Measurements from ENCODE around the gene HLTF. TPM values are rescaled to one million over a fixed set of nuclear protein-coding genes. Genes with fewer than 3 reads are reported as not detected.

HLTF gene
- total RNA-seq, 1 donor from 2014 or later: 48.4 TPM

DNA sequence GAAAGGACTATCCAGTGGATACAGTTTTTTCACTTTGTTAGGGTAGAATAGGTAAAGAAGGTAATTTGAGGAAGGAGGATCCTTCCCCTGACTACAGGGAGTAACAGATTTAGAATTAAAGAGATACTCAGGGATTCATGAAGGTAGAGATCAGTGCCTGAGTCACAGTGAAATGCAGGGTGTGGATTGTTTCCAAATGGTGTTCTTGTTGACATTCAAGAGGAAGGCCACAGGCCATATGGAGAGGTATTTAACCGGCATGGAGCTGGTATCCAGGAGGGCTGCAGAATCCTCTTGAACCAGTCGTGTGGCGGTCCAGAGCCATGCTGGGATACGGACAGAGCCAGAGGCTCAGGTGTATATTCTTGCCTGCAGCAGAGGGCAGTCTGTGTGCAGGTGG, 66.8 kb downstream of the HLTF start:
- no peak overlapping the region for H3K27ac Mint-ChIP-seq
- TF ChIP-seq, protein P1, sequence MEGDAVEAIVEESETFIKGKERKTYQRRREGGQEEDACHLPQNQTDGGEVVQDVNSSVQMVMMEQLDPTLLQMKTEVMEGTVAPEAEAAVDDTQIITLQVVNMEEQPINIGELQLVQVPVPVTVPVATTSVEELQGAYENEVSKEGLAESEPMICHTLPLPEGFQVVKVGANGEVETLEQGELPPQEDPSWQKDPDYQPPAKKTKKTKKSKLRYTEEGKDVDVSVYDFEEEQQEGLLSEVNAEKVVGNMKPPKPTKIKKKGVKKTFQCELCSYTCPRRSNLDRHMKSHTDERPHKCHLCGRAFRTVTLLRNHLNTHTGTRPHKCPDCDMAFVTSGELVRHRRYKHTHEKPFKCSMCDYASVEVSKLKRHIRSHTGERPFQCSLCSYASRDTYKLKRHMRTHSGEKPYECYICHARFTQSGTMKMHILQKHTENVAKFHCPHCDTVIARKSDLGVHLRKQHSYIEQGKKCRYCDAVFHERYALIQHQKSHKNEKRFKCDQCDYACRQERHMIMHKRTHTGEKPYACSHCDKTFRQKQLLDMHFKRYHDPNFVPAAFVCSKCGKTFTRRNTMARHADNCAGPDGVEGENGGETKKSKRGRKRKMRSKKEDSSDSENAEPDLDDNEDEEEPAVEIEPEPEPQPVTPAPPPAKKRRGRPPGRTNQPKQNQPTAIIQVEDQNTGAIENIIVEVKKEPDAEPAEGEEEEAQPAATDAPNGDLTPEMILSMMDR (IDR thresholded peaks at IDR 0.05; ENCODE audit: unreplicated experiment): no peak
- no peaks in the 10 kb centered on the region for H3K4me1 Mint-ChIP-seq

DNA sequence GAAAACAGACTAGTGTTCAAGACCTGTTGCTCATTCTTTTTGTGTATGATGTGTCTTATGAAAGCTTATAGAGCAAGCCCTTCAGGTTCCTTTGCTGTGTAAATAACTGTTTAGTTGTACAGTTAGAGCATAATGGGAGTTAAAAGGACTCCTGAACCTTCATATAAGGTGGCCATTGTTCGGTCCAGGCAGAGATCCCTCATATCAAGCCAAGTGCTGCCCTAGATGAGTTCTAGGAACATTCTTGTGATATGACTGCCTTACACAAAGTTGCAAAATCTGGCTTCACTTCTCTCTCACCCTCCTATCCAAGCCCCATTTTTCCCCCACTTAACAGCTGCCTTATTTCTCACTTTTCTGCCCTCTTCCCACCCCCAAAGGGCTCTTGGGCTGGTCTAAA, 68.1 kb downstream of the HLTF start:
- Mint-ChIP-seq H3K27me3 (ENCODE audit: low read depth) (no peaks in the 10 kb centered on the region), H3K4me3 (no peak overlapping the region), H3K9me3 (no peaks in the 10 kb centered on the region), H3K36me3 (peaks cover 16% of the 10 kb centered on the region), H3K27ac (no peak overlapping the region), H3K4me1 (no peaks in the 10 kb centered on the region)
- DNase-seq (ENCODE audit: low spot score in 2 of 2, unreplicated experiment in 2 of 2): no peak
- TF ChIP-seq, protein P1 (IDR thresholded peaks at IDR 0.05; ENCODE audit: unreplicated experiment): no peak

More for the DNA sequence above, 66.8 kb downstream of the HLTF start:
- Mint-ChIP-seq H3K36me3 (peaks cover 26% of the 10 kb centered on the region), H3K9me3 (peaks cover 6% of the 10 kb centered on the region), H3K4me3 (no peak overlapping the region), H3K27me3 (ENCODE audit: low read depth) (no peaks in the 10 kb centered on the region)
- no peak for DNase-seq (ENCODE audit: low spot score in 2 of 2, unreplicated experiment in 2 of 2)

DNA sequence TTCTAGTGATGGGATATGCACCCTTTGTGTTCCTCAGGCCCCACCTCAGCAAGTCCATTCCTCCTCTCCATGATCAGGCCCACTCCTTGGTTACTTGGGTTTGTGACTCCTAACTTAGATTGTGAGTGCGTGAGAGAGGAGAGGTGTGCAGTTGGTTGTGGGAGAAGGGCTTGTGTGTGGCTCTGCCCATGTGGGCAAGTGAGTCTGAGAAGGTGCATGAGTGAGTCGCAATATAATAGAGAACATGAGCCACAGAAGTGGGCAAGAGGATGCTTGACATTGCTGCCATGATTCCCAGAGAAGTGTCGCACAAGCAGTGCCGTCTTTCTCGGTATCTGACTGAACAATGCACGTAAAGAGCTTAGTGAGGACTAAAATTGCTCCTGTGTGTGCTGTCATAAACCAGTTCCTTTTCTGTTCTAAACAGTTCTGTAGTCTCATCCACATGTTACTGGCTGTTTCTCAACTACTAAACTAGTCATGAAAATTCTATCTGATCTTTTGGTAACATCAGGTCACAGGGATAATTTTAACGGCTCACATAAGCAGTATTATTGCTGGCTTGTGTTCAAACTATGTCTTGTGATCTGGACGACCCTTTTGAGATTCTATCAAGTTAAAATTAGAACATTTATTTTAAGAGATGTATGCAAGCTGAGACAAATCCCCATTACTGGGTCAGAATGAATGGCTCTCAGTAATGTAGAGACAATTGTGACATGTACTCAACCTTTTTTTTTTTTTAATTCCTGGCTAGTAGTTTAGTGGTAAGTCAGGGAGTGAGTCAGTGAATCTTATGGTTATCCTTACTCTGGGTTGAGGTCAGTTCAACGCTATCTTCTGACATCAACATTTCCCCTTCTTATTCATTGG, 69.4 kb downstream of the HLTF start:
- no peaks in the 10 kb centered on the region for H3K27me3 Mint-ChIP-seq (ENCODE audit: low read depth)
- H3K27ac Mint-ChIP-seq: no peak overlapping the region
- H3K4me1 Mint-ChIP-seq: no peaks in the 10 kb centered on the region
- peaks cover 13% of the 10 kb centered on the region for H3K36me3 Mint-ChIP-seq
- H3K9me3 Mint-ChIP-seq: no peaks in the 10 kb centered on the region
- no peak for DNase-seq (ENCODE audit: low spot score in 2 of 2, unreplicated experiment in 2 of 2)
- TF ChIP-seq, protein P1 (IDR thresholded peaks at IDR 0.05; ENCODE audit: unreplicated experiment): no peak
- H3K4me3 Mint-ChIP-seq: no peak overlapping the region

DNA sequence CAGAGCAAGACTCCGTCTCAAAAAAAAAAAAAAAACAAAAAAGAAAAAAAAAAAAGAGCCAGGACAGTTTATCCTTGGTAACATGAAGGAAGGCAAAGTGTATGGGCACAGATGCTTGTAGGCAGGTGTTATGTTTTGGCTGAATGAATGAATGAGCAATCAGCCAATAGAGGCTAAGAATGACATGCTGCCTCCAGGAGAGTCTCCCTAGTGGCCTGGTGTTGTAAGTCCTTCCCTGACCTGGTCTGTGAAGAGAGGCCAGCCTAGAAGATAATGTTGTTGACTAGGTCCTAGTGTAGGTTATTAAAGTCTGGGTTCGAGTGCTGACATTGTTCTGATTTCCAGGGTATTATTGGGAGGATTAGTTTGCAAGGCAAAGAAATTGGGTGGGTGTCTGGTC, 70.1 kb downstream of the HLTF start:
- Mint-ChIP-seq H3K36me3 (peaks cover 11% of the 10 kb centered on the region), H3K27me3 (ENCODE audit: low read depth) (no peaks in the 10 kb centered on the region), H3K4me3 (no peak overlapping the region), H3K9me3 (no peaks in the 10 kb centered on the region), H3K27ac (no peak overlapping the region), H3K4me1 (no peaks in the 10 kb centered on the region)
- DNase-seq (ENCODE audit: low spot score in 2 of 2, unreplicated experiment in 2 of 2): no peak
- TF ChIP-seq, protein P1 (IDR thresholded peaks at IDR 0.05; ENCODE audit: unreplicated experiment): no peak

DNA sequence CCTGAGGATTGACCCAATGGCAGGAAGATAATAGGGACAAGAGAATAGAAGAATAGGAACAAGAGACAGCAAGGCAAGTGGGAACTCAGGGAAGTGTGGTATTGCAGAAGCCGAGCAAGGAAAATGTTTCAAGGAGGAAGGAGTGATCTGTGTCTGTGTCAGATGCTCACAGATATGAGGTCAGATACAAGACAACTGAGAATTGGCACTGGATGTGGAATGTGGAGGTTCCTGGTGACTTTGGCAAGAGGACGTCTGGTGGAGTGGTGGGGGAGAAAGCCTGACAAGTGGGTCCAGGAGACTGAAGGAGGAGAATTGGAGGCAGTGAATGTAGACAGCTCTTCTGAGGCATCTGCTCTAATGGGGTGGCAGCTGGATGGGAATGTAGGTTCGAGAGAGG, 70.9 kb downstream of the HLTF start:
- no peak overlapping the region for H3K4me3 Mint-ChIP-seq
- H3K27ac Mint-ChIP-seq: no peak overlapping the region
- no peak for DNase-seq (ENCODE audit: low spot score in 2 of 2, unreplicated experiment in 2 of 2)
- no peaks in the 10 kb centered on the region for H3K9me3 Mint-ChIP-seq
- peaks cover 5% of the 10 kb centered on the region for H3K4me1 Mint-ChIP-seq
- no peaks in the 10 kb centered on the region for H3K27me3 Mint-ChIP-seq (ENCODE audit: low read depth)
- H3K36me3 Mint-ChIP-seq: peaks cover 16% of the 10 kb centered on the region
- TF ChIP-seq, protein P1 (IDR thresholded peaks at IDR 0.05; ENCODE audit: unreplicated experiment): no peak
